GM23338 (cell line): ENCODE results near the gene CASP7.

ENCODE experiments used
- CREB1 ChIP-seq: fragments of 250-450 bp; sonication (Bioruptor Pico); IDR thresholded peaks from 2 replicates; pipeline ENCODE4 v1.5.0; 2020; ENCODE audit warnings: low read depth, mild to moderate bottlenecking, moderate library complexity
- JUNB ChIP-seq: IDR thresholded peaks from one replicate; pipeline ENCODE4 v1.6.1; 2016; ENCODE audit warnings: antibody characterized with exemption; ENCODE audit not compliant: unreplicated experiment
- POLR2AphosphoS5 ChIP-seq: IDR thresholded peaks from 2 replicates; pipeline ENCODE4 v1.6.1; 2016; ENCODE audit warnings: antibody characterized with exemption, low read depth
- STAT1 ChIP-seq: IDR thresholded peaks from one replicate; pipeline ENCODE4 v1.6.1; 2016; ENCODE audit warnings: antibody characterized with exemption; ENCODE audit not compliant: unreplicated experiment
- TF ChIP-seq, protein P1 (sequence below), 2 experiments: fragments of 200-600 bp in 1 of 2; sonication (generic) in 1 of 2; conservative IDR thresholded peaks; 2 replicates each; pipeline versions ENCODE4 v1.5.1 to v1.6.1; 2016 to 2017; ENCODE audit warnings: antibody characterized with exemption in 2 of 2, low read depth in 2 of 2, mild to moderate bottlenecking in 2 of 2, moderate library complexity in 1 of 2

DNA sequence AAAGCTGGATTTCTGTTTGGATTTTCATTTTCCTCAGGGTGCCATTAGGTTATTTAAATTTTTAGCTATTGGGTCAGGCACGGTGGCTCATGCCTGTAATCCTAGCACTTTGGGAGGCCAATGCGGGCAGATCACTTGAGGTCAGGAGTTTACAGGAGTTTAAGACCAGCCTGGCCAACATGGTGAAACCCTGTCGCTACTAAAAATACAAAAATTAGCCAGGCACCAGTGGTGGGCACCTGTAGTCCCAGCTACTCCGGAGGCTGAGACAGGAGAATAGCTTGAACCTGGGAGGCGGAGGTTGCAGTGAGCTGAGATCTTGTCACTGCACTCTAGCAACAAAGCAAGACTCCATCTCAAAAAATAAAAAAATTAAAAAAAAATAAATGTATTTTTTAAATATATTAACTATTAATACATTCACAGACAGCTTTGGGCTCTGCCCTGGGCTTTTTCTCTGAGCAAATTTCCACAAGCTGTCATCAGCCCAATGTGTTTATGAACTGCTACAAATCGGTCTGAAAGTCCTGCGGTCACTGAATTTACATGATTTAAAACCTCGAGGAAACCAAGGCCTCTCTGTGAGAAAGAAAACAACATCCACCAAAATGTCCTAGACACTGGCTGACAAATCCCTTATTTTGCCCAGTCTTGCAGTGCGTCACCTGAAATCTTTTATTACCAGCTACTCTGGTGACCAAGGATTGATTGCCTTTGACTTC, 52.6 kb downstream of the CASP7 start:
- TF ChIP-seq, protein P1, sequence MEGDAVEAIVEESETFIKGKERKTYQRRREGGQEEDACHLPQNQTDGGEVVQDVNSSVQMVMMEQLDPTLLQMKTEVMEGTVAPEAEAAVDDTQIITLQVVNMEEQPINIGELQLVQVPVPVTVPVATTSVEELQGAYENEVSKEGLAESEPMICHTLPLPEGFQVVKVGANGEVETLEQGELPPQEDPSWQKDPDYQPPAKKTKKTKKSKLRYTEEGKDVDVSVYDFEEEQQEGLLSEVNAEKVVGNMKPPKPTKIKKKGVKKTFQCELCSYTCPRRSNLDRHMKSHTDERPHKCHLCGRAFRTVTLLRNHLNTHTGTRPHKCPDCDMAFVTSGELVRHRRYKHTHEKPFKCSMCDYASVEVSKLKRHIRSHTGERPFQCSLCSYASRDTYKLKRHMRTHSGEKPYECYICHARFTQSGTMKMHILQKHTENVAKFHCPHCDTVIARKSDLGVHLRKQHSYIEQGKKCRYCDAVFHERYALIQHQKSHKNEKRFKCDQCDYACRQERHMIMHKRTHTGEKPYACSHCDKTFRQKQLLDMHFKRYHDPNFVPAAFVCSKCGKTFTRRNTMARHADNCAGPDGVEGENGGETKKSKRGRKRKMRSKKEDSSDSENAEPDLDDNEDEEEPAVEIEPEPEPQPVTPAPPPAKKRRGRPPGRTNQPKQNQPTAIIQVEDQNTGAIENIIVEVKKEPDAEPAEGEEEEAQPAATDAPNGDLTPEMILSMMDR (conservative IDR thresholded peaks at IDR 0.05; ENCODE audit: low read depth in 2 of 2) = no peak
- TF ChIP-seq POLR2AphosphoS5 (no peak), JUNB (no peak), CREB1 (CRISPR knock-in tag) (no peak), STAT1 (no peak)
